IPS-18a (cell line): Measurements from ENCODE around the gene ACSM6.

ENCODE experiments used
- H3K27ac ChIP-seq: one replicate; pipeline ENCODE4 v1.5.1; 2013; ENCODE audit warnings: low read length
- H3K27me3 ChIP-seq: one replicate; pipeline ENCODE4 v1.6.1; 2013; ENCODE audit warnings: mild to moderate bottlenecking, low read length; ENCODE audit not compliant: control insufficient read depth, insufficient read depth
- H3K36me3 ChIP-seq: one replicate; pipeline ENCODE4 v1.6.1; 2013; ENCODE audit warnings: low read depth, low read length; ENCODE audit not compliant: control insufficient read depth
- H3K4me1 ChIP-seq: one replicate; pipeline ENCODE4 v1.6.1; 2013; ENCODE audit warnings: low read depth, low read length; ENCODE audit not compliant: control insufficient read depth
- H3K4me3 ChIP-seq: one replicate; pipeline ENCODE4 v1.5.1; 2013; ENCODE audit warnings: low read length
- H3K9ac ChIP-seq: one replicate; pipeline ENCODE4 v1.6.1; 2013; ENCODE audit warnings: mild to moderate bottlenecking, low read length, moderate library complexity
- H3K9me3 ChIP-seq: one replicate; pipeline ENCODE4 v1.6.1; 2013; ENCODE audit warnings: low read depth, low read length; ENCODE audit not compliant: control insufficient read depth

ACSM6 gene

DNA sequence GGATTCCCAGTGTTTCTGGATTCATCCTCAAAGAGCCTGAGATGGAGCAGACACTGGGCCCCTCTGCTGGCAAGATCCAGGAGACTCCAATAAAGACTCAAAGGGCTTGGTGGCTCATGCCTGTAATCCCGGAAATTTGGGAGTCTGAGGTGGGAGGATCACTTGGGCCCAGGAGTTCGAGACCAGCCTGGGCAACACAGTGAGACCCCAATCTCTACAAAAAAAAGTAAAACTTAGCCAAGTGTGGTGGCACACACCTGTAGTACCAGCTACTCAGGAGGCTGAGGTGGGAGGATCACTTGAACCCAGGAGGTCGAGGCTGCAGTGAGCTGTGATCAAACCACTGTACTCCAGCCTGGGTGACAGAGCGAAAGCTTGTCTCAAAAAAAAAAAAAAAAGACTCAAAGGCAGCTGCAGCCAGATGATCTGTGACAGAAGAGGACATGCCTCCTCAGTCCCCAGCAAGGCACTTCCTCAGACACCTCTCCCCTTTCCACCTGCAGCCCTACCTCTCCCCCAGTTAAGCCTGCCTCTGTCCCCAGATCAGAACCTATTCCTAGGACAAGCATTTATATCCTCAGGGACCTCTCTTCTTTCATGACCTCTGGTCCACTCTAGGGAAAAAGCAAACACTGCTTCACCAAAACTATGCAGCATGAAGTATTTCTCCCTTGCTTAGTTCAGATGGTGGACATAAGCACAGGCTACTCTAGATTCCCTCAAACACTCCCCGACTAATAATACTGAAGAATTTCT is 68.9 kb downstream of the ACSM6 start:
- Histone ChIP-seq H3K9me3 (no peaks in the 10 kb centered on the region), H3K27me3 (no peaks in the 10 kb centered on the region), H3K4me3 (no peak overlapping the region), H3K27ac (no peak overlapping the region), H3K9ac (no peak overlapping the region), H3K4me1 (peaks cover 25% of the 10 kb centered on the region), H3K36me3 (peaks cover 7% of the 10 kb centered on the region)

DNA sequence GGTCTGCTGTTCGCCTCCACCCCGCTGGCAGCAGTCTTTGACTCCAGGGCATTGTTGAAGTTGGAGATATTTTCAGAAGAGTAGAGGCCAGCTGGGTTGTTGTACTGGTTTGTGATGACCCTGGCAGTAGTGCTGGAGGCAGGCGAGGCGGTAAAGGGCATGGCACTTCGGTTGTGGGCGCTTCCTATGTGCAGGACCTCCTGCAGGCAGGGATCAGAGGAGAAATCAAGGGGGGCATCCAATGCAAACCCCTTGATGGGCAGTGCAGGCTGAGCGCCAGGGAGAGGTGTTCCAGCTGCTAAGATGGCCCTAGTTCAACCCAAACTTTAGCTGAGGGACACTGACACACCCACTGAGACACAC is 69.8 kb downstream of the ACSM6 start:
- no peaks in the 10 kb centered on the region for H3K9me3 ChIP-seq
- H3K9ac ChIP-seq: no peak overlapping the region
- H3K36me3 ChIP-seq: peaks cover 11% of the 10 kb centered on the region
- H3K27me3 ChIP-seq: no peaks in the 10 kb centered on the region
- peaks cover 25% of the 10 kb centered on the region for H3K4me1 ChIP-seq
- no peak overlapping the region for H3K27ac ChIP-seq
- H3K4me3 ChIP-seq: no peak overlapping the region

DNA sequence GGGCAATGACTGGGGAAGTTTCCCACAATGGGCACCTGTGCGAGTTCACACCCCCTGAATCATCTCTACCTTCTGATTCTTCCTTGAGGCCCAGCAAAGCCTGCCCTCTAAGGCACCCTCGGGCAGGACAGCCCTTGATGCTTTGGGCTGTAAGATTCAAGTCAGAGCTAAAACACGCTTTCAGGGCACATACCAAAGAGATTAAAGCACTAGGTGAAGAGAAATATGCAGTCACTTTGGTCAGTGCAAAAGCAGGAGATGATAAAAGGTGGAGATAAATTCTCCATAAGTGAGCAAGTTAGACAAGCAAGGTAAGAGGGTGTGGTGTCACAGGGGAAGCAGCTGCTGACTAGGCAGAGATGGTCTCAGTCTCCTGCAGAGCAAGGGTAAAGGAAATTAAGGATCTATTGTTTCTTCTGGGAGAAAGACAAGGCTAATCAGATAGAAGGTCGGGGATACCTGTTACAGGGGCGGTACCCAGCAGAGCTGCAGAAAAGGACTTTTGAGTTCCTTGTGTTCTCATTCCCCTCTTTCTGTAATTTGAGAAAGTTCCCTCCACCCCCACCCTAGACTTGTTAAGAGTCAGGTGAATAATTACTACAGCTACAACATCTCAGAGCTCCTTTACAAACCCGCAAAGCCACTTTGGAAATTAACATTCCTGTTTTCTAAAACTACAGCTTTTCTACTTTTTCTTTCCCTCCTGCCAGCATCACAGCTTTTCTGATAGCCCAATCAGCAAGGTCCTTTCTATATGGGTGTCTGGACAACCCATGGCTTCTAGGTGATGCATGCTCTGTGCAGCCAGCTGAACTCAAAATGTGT is 70.4 kb downstream of the ACSM6 start:
- peak overlapping the region; percentile 68 for H3K27ac ChIP-seq

DNA sequence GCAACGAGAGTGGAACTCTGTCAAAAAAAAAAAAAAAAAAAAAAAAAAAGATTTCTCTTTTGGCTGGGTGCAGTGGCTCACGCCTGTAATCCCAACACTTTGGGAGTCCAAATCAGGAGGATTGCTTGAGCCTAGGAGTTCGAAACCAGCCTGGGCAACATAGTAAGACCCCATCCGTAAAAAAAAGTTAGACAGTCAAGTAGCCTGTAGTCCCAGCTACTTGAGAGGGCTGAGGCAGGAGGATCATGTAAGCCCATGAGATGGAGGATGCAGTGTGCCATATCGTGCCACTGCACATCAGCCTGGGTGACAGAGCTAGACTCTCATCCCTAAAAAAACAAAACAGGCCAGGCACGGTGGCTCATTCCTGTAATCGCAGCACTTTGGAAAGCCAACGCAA is 71.5 kb downstream of the ACSM6 start:
- H3K4me3 ChIP-seq: no peak overlapping the region
- peaks cover 25% of the 10 kb centered on the region for H3K4me1 ChIP-seq
- peaks cover 11% of the 10 kb centered on the region for H3K36me3 ChIP-seq
- H3K27me3 ChIP-seq: no peaks in the 10 kb centered on the region
- H3K9ac ChIP-seq: no peak overlapping the region
- H3K9me3 ChIP-seq: no peaks in the 10 kb centered on the region
- H3K27ac ChIP-seq: no peak overlapping the region

More for the DNA sequence above, 70.4 kb downstream of the ACSM6 start:
- H3K27me3 ChIP-seq: no peaks in the 10 kb centered on the region
- H3K4me3 ChIP-seq: no peak overlapping the region
- H3K4me1 ChIP-seq: peaks cover 25% of the 10 kb centered on the region
- H3K36me3 ChIP-seq: peaks cover 11% of the 10 kb centered on the region
- no peaks in the 10 kb centered on the region for H3K9me3 ChIP-seq
- H3K9ac ChIP-seq: no peak overlapping the region

DNA sequence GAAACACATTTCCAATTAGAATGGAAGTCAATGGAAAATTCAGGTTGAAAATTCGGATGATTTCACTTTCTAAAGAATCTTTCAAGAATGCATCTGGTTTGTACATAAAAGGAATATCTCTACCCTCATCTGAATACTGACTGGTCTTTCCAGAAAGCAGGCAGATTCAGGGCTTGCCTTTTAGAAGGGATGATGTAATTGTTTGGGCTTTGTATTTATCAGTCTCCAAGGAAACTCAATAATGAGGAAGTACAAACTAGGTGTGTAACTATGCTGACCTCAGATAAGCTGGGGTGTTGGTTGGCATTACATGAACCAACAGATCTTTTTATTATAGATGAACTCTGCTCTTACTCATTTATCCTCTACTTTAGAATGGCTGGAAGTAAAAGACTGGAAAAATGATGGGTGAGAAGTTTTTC is 72.6 kb downstream of the ACSM6 start:
- Histone ChIP-seq H3K27me3 (no peaks in the 10 kb centered on the region), H3K4me3 (no peak overlapping the region), H3K9ac (peak overlapping the region; percentile 68), H3K36me3 (peaks cover 13% of the 10 kb centered on the region), H3K27ac (peak overlapping the region; percentile 83), H3K4me1 (peaks cover 21% of the 10 kb centered on the region), H3K9me3 (no peaks in the 10 kb centered on the region)

DNA sequence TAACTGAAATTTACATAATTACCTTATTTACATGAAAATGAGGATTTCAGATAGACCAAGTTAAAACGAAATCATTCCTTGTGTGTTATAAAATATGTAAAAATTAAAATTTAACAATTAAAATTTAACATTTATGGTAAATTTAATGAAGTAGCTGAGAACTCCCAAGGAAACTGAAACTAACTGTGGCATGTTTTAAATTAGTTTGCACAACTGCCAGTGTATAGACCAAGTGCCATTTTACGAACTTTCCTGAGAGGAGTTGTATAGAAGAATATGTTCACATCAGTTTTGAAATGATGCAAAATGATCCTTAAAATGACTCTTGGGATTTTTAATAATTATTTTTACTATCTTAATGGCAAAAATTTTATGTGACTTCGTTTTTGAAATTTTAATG is 73.2 kb downstream of the ACSM6 start:
- peak overlapping the region; percentile 68 for H3K9ac ChIP-seq
- H3K36me3 ChIP-seq: peaks cover 13% of the 10 kb centered on the region
- peaks cover 21% of the 10 kb centered on the region for H3K4me1 ChIP-seq

DNA sequence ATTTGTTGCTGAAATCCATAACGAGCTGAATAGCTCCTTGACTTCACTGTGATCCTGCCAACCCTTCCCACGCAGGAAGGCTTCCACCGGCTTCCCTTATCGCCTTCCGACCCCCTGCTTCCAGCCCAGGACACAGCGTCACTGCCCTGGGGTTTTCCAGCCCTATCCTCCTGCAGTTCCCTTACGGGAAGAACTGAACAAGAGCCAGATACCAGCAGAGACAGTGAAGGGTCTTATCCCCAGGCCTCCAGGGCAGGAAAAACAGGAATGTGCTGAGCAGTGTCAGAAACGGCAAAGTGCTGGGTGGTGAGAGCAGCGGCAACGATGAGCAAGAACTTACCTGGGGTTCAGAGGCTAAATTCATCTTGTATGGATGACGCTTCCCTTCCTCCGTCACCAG is 74.4 kb downstream of the ACSM6 start:
- H3K9ac ChIP-seq: no peak overlapping the region
- no peaks in the 10 kb centered on the region for H3K27me3 ChIP-seq
- H3K9me3 ChIP-seq: no peaks in the 10 kb centered on the region
- H3K4me1 ChIP-seq: peaks cover 17% of the 10 kb centered on the region
- H3K27ac ChIP-seq: no peak overlapping the region
- peaks cover 8% of the 10 kb centered on the region for H3K36me3 ChIP-seq
- no peak overlapping the region for H3K4me3 ChIP-seq

More for the DNA sequence above, 73.2 kb downstream of the ACSM6 start:
- H3K27ac ChIP-seq: no peak overlapping the region
- no peaks in the 10 kb centered on the region for H3K9me3 ChIP-seq
- H3K27me3 ChIP-seq: no peaks in the 10 kb centered on the region
- H3K4me3 ChIP-seq: no peak overlapping the region

DNA sequence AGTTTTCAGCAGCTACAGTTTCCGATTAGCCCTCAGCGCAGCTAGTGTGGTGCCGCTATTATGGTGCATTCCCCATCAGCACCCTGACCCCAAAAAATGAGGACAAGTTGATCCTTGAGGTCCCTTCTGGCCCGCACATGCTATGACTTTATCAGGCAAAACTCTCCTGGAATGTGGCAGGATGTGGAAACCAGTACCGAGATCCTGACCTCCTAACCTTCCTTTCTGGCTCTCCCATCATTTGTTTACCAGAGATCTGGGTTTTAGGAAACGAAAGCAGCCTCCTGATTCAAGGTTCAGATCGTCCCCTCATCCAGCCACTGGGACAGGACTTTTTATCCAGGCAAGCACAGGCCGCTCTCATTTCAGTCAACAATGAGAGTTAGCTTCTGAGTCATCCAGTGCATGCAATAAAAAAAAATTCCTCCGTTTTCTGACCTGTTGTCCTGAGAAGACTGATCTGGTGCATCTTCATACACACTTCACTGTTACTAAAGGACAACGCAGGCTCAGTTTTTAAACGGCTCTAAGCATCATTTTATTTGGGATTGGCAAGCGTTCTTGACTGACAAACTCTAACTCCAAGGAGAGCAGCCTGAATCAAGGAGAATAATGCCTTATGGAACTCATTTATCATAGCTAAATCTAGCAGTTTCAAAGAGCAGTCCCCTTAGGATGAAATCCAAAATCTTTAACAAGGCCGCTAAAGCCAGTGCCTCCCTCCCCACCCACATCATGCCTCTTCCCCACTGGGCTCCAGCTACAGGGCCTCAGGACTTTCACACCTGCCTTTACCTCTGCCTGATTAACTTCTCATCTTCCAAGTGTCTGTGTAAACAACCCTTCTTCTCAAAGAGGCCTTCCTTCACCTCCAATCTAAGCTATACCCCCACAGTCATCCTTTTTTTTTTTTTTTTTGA is 79.6 kb downstream of the ACSM6 start:
- Histone ChIP-seq H3K9ac (no peak overlapping the region), H3K9me3 (no peaks in the 10 kb centered on the region), H3K36me3 (peaks cover 2% of the 10 kb centered on the region), H3K4me1 (peaks cover 10% of the 10 kb centered on the region), H3K27ac (no peak overlapping the region), H3K27me3 (no peaks in the 10 kb centered on the region), H3K4me3 (no peak overlapping the region)

DNA sequence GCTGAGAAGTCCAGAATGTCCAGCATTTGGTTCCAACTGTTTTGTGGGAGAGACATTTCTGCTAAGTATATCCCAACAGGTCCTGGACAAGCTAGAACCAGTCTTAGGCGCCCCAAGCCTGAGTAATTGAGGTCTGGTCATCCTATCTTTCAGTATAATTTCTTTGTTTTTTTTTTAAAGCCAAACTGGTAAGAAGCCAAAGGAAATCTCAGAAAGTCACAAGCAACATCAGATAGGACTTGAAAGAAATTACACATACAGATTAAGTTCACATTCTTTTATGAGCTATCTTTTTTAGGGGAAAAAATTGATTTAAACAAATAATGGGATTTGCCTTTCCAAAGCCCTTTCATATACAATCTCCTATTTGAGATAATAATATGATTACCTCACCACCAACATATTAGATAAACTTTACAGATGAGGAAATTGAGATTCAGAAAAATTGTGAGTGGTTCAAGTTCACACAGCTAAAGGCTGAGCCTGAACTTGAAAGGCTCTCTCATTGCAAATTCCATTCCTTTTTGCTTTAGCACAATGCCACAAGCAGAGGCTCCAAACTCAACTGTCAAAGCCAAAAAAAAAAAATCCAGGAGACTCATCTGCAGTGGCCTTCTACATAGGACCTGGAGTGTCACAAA is 81.8 kb downstream of the ACSM6 start:
- no peak overlapping the region for H3K4me3 ChIP-seq
- H3K36me3 ChIP-seq: peaks cover 2% of the 10 kb centered on the region
- H3K4me1 ChIP-seq: peaks cover 14% of the 10 kb centered on the region
- no peak overlapping the region for H3K9ac ChIP-seq
- H3K27ac ChIP-seq: no peak overlapping the region
- no peaks in the 10 kb centered on the region for H3K27me3 ChIP-seq
- H3K9me3 ChIP-seq: no peaks in the 10 kb centered on the region

DNA sequence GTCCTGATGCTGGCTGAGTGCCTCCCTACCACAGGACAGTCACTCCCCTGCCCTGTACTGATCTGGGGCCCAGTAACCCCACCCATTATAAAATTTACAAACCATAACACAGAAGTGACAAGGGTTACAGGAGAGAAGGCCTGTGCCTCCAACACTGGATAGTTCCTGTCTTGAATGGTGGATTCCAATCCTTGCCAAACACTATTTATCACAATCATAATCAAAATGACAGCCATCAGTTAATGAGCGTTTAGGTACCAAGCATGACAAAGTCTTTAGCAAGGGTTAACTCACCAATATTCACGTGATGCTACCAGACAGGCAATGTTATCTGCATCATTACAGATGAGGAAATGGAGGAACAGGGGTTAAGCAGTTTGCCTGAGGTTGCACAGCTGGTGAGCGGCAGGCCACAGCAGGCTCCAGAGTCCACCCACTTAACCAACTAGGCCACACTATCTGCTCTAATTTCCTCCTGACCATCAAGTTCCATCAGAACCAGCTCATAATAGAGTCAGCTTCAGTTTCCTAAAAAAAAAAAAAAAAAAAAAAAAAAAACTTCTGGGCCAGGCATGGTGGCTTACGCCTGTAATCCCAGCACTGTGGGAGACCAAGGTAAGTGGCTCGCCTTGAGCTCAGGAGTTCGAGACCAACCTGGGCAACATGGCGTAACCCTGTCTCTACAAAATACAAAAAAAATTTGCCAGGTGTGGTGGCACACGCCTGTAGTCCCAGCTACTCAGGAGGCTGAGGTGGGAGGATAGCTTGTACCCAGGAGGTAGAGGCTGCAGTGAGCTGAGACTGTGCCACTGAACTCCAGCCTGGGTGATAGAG is 82.5 kb downstream of the ACSM6 start:
- no peak overlapping the region for H3K27ac ChIP-seq
- no peak overlapping the region for H3K4me3 ChIP-seq
- peaks cover 14% of the 10 kb centered on the region for H3K4me1 ChIP-seq
- no peaks in the 10 kb centered on the region for H3K9me3 ChIP-seq
- H3K27me3 ChIP-seq: no peaks in the 10 kb centered on the region
- no peak overlapping the region for H3K9ac ChIP-seq
- H3K36me3 ChIP-seq: peaks cover 2% of the 10 kb centered on the region
